HEK293 (cell line): ENCODE results near the gene LRRN2.

ENCODE experiments used
- CTCF ChIA-PET: fragments of 350-600 bp; formaldehyde crosslinking; extraction: SDS; loops from one replicate; lab custom pipeline; 2021; ENCODE audit warnings: antibody characterized with exemption; lab: Yijun Ruan, JAX
- POLR2A ChIA-PET: fragments of 300-600 bp; formaldehyde crosslinking; extraction: SDS; loops from one replicate; lab custom pipeline; 2020; ENCODE audit warnings: antibody characterized with exemption, inconsistent platforms; lab: Yijun Ruan, JAX
- H3K27ac ChIP-seq: fragments of 200-500 bp; sonication (Bioruptor generic); 2 replicates; pipeline ENCODE4 v1.5.1; 2014; ENCODE audit warnings: low read depth, low read length, control low read depth, inconsistent platforms; ENCODE audit errors: extremely low read depth
- H3K36me3 ChIP-seq, 2 experiments: fragments of 200-500 bp in 1 of 2; sonication (Bioruptor generic) in 1 of 2; 1 replicate in 1 of 2; 2 replicates in 1 of 2; pipeline ENCODE4 v1.5.1; 2014 to 2017; ENCODE audit warnings: inconsistent platforms in 2 of 2, low read length in 2 of 2; ENCODE audit not compliant: control insufficient read depth in 2 of 2, insufficient read depth in 1 of 2
- H3K4me1 ChIP-seq: fragments of 200-500 bp; sonication (Bioruptor generic); 2 replicates; pipeline ENCODE4 v1.5.1; 2014; ENCODE audit warnings: mild to moderate bottlenecking, low read length, inconsistent platforms; ENCODE audit not compliant: control insufficient read depth, insufficient read depth
- H3K4me3 ChIP-seq: 2 replicates; pipeline ENCODE4 v1.5.1; 2011; ENCODE audit warnings: low read depth, mild to moderate bottlenecking, control low read depth, low read length, moderate library complexity
- H3K9me3 ChIP-seq: fragments of 200-500 bp; sonication (Bioruptor generic); 2 replicates; pipeline ENCODE4 v1.5.1; 2014; ENCODE audit warnings: low read depth, low read length, inconsistent platforms; ENCODE audit not compliant: control insufficient read depth, insufficient read depth
- GFI1B ChIP-seq: fragments of 450-650 bp; formaldehyde crosslinking; IDR thresholded peaks from 2 replicates; pipeline ENCODE4 v1.5.1; 2016; ENCODE audit warnings: missing biosample characterization, missing genetic modification characterization
- ZFP37 ChIP-seq: fragments of 450-650 bp; formaldehyde crosslinking; IDR thresholded peaks from 2 replicates; pipeline ENCODE4 v1.5.1; 2016; ENCODE audit warnings: missing biosample characterization, missing genetic modification characterization
- ZNF221 ChIP-seq: fragments of 450-650 bp; formaldehyde crosslinking; IDR thresholded peaks from 2 replicates; pipeline ENCODE4 v1.5.1; 2017; ENCODE audit warnings: missing biosample characterization, missing genetic modification characterization, borderline replicate concordance
- ZNF266 ChIP-seq: fragments of 450-650 bp; formaldehyde crosslinking; IDR thresholded peaks from 2 replicates; pipeline ENCODE4 v1.5.1; 2016; ENCODE audit warnings: missing biosample characterization, missing genetic modification characterization, low read depth
- ZNF302 ChIP-seq: fragments of 450-650 bp; formaldehyde crosslinking; IDR thresholded peaks from 2 replicates; pipeline ENCODE4 v1.5.1; 2016; ENCODE audit warnings: missing biosample characterization, missing genetic modification characterization, low read depth
- ZNF585B ChIP-seq: fragments of 450-650 bp; formaldehyde crosslinking; IDR thresholded peaks from 2 replicates; pipeline ENCODE4 v1.5.1; 2016; ENCODE audit warnings: missing biosample characterization, missing genetic modification characterization
- ZXDB ChIP-seq: fragments of 450-650 bp; formaldehyde crosslinking; IDR thresholded peaks from 2 replicates; pipeline ENCODE4 v1.5.1; 2016; ENCODE audit warnings: missing biosample characterization, missing genetic modification characterization
- TF ChIP-seq, protein P1 (sequence below): fragments of 450-650 bp; formaldehyde crosslinking; conservative IDR thresholded peaks from 2 replicates; pipeline ENCODE4 v1.5.1; 2016; ENCODE audit warnings: low read depth, missing biosample characterization, missing genetic modification characterization
- TF ChIP-seq, protein P2 (sequence below): fragments of 450-650 bp; formaldehyde crosslinking; IDR thresholded peaks from 2 replicates; pipeline ENCODE4 v1.5.1; 2016; ENCODE audit warnings: missing biosample characterization, missing genetic modification characterization
- TF ChIP-seq, protein P3 (sequence below): fragments of 450-650 bp; formaldehyde crosslinking; IDR thresholded peaks from 2 replicates; pipeline ENCODE4 v1.5.1; 2016; ENCODE audit warnings: missing biosample characterization, missing genetic modification characterization

The LRRN2 gene

DNA sequence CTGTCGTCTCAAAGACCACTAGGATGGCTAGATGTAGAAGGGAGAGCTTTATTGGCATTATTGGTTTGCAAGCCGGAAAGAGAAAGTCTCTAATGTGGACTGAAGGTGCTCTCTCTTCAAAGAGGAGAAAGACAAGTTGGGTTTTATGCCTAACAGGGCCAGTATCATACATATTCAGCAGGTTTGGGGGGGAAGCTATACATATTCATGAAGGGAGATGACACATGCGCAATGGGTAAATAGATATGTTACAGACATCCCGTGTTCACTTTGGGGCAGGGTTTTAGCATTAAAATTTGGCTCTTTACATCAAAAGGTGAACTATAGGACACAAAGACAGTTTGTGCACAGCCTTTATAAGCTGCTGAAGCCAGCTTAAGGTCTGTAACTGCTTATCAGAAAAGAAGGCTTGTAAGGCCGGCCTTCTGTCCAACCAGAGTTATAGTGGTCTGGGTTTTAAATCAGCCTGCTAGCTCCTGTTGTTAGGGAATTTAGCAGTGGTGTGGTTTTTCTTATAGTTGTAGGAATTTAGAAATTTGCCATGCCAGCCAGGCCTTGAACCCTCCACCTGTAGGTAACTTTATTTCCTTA, 46.5 kb upstream of the LRRN2 start:
- POLR2A ChIA-PET = no interaction called here
- no peaks in the 10 kb centered on the region for H3K36me3 ChIP-seq
- no peak overlapping the region for H3K27ac ChIP-seq
- H3K4me1 ChIP-seq = peaks cover 2% of the 10 kb centered on the region
- TF ChIP-seq ZNF266 (tag by site-specific recombination) (no peak), ZXDB (no peak), ZNF302 (tag by site-specific recombination) (no peak), GFI1B (tag by site-specific recombination) (no peak), ZFP37 (tag by site-specific recombination) (no peak), ZNF585B (tag by site-specific recombination) (no peak)
- TF ChIP-seq, protein P1, sequence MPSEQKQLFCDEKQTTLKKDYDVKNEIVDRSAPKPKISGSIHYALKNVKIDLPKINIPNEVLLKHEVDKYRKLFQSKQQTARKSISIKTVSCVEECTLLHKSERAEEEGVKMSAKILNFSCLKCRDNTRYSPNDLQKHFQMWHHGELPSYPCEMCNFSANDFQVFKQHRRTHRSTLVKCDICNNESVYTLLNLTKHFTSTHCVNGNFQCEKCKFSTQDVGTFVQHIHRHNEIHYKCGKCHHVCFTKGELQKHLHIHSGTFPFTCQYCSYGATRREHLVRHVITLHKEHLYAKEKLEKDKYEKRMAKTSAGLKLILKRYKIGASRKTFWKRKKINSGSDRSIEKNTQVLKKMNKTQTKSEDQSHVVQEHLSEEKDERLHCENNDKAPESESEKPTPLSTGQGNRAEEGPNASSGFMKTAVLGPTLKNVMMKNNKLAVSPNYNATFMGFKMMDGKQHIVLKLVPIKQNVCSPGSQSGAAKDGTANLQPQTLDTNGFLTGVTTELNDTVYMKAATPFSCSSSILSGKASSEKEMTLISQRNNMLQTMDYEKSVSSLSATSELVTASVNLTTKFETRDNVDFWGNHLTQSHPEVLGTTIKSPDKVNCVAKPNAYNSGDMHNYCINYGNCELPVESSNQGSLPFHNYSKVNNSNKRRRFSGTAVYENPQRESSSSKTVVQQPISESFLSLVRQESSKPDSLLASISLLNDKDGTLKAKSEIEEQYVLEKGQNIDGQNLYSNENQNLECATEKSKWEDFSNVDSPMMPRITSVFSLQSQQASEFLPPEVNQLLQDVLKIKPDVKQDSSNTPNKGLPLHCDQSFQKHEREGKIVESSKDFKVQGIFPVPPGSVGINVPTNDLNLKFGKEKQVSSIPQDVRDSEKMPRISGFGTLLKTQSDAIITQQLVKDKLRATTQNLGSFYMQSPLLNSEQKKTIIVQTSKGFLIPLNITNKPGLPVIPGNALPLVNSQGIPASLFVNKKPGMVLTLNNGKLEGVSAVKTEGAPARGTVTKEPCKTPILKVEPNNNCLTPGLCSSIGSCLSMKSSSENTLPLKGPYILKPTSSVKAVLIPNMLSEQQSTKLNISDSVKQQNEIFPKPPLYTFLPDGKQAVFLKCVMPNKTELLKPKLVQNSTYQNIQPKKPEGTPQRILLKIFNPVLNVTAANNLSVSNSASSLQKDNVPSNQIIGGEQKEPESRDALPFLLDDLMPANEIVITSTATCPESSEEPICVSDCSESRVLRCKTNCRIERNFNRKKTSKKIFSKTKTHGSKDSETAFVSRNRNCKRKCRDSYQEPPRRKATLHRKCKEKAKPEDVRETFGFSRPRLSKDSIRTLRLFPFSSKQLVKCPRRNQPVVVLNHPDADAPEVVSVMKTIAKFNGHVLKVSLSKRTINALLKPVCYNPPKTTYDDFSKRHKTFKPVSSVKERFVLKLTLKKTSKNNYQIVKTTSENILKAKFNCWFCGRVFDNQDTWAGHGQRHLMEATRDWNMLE (tag by site-specific recombination) = no peak
- TF ChIP-seq, protein P2, sequence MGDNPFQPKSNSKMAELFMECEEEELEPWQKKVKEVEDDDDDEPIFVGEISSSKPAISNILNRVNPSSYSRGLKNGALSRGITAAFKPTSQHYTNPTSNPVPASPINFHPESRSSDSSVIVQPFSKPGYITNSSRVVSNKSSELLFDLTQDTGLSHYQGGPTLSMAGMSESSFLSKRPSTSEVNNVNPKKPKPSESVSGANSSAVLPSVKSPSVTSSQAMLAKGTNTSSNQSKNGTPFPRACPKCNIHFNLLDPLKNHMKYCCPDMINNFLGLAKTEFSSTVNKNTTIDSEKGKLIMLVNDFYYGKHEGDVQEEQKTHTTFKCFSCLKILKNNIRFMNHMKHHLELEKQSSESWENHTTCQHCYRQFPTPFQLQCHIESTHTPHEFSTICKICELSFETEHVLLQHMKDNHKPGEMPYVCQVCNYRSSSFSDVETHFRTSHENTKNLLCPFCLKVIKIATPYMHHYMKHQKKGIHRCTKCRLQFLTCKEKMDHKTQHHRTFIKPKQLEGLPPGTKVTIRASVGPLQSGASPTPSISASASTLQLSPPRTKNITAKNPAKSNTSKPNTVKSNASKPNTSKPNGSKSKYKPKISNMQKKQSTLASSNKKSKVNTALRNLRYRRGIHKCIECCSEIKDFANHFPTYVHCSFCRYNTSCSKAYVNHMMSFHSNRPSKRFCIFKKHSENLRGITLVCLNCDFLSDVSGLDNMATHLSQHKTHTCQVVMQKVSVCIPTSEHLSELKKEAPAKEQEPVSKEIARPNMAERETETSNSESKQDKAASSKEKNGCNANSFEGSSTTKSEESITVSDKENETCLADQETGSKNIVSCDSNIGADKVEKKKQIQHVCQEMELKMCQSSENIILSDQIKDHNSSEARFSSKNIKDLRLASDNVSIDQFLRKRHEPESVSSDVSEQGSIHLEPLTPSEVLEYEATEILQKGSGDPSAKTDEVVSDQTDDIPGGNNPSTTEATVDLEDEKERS = no peak
- no peaks in the 10 kb centered on the region for H3K9me3 ChIP-seq
- no peak overlapping the region for H3K4me3 ChIP-seq
- CTCF ChIA-PET = interaction anchor here (0.6 to 2.9 kb wide), 8 partner anchors 13 to 259 kb away, joined by 3 to 15 read pairs (median 4); no protein-coding TSS in a partner anchor

DNA sequence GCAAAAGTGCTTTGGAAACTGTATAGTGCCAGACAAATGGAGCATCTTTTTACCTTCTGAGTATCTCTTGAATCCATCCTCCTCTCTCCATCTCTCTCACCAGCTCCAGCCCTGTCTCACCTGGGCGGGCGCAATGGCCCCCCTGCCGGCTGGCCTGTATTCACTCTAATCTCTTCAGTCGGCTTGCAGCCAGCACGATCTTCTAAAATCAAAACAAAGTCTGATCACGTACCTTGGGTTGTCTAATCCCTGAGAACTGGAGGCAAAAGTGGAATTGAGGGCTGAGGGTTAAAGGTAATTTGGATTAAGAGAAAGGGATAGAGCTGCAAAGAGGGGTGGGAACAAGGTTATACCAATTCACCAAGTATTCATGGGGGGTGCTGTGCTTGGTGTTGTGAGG, 46.0 kb upstream of the LRRN2 start:
- TF ChIP-seq, protein P3, sequence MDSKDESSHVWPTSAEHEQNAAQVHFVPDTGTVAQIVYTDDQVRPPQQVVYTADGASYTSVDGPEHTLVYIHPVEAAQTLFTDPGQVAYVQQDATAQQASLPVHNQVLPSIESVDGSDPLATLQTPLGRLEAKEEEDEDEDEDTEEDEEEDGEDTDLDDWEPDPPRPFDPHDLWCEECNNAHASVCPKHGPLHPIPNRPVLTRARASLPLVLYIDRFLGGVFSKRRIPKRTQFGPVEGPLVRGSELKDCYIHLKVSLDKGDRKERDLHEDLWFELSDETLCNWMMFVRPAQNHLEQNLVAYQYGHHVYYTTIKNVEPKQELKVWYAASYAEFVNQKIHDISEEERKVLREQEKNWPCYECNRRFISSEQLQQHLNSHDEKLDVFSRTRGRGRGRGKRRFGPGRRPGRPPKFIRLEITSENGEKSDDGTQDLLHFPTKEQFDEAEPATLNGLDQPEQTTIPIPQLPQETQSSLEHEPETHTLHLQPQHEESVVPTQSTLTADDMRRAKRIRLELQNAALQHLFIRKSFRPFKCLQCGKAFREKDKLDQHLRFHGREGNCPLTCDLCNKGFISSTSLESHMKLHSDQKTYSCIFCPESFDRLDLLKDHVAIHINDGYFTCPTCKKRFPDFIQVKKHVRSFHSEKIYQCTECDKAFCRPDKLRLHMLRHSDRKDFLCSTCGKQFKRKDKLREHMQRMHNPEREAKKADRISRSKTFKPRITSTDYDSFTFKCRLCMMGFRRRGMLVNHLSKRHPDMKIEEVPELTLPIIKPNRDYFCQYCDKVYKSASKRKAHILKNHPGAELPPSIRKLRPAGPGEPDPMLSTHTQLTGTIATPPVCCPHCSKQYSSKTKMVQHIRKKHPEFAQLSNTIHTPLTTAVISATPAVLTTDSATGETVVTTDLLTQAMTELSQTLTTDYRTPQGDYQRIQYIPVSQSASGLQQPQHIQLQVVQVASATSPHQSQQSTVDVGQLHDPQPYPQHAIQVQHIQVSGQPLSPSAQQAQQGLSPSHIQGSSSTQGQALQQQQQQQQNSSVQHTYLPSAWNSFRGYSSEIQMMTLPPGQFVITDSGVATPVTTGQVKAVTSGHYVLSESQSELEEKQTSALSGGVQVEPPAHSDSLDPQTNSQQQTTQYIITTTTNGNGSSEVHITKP = peak; percentile 83
- TF ChIP-seq ZNF221 (tag by site-specific recombination) = no peak
- Histone ChIP-seq H3K9me3 (no peaks in the 10 kb centered on the region), H3K4me1 (peaks cover 2% of the 10 kb centered on the region), H3K36me3 (no peaks in the 10 kb centered on the region), H3K27ac (no peak overlapping the region), H3K4me3 (no peak overlapping the region)
- CTCF ChIA-PET = interaction anchor here (0.6 to 2.9 kb wide), 7 partner anchors 13 to 260 kb away, joined by 3 to 15 read pairs (median 7); no protein-coding TSS in a partner anchor
- POLR2A ChIA-PET = no interaction called here
